ENCODE measurements around the gene PLXNA4. TPM values are rescaled to one million over a fixed set of nuclear protein-coding genes. Genes with fewer than 3 reads are reported as not detected.
"Not testable (repeated sequence)": the region's sequence is repeated elsewhere in the genome, so short reads cannot be mapped to it uniquely, and the experiment has no call there.

Gene PLXNA4
- total and polyA plus RNA-seq, 8 donors = 1.9 to 6.6 (median 3.4) TPM

DNA sequence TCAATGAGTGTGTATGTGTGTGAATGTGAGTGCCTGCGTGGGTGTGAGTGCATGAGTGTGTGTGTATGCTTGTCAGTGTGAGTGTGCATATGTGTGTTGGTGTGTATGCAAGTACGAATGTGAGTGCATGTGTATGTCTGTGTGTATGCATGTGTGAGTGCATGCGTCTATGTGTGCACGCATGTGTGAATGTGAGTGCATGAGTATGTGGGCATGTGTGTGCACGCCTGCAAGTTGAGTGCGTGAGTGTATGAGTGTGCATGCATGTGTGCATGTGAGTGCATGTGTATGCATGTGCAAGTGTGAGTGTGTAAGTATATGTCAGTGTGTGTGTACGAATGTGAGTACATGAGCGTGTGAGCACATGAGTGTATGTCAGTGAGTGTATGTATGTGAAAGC is 399.6 kb downstream of the PLXNA4 start:
- no peak overlapping the region for H3K27ac ChIP-seq
- DNase-seq (no peak), ATAC-seq (no peak)
- no peak overlapping the region for H3K4me3 ChIP-seq
- H3K36me3 ChIP-seq = no peaks in the 10 kb centered on the region
- intact Hi-C loops (cut with DNase I) = no loop called here
- H3K27me3 ChIP-seq = no peaks in the 10 kb centered on the region
- no peaks in the 10 kb centered on the region for H3K4me1 ChIP-seq
- no peaks in the 10 kb centered on the region for H3K9me3 ChIP-seq
- TF ChIP-seq, protein P1, sequence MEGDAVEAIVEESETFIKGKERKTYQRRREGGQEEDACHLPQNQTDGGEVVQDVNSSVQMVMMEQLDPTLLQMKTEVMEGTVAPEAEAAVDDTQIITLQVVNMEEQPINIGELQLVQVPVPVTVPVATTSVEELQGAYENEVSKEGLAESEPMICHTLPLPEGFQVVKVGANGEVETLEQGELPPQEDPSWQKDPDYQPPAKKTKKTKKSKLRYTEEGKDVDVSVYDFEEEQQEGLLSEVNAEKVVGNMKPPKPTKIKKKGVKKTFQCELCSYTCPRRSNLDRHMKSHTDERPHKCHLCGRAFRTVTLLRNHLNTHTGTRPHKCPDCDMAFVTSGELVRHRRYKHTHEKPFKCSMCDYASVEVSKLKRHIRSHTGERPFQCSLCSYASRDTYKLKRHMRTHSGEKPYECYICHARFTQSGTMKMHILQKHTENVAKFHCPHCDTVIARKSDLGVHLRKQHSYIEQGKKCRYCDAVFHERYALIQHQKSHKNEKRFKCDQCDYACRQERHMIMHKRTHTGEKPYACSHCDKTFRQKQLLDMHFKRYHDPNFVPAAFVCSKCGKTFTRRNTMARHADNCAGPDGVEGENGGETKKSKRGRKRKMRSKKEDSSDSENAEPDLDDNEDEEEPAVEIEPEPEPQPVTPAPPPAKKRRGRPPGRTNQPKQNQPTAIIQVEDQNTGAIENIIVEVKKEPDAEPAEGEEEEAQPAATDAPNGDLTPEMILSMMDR (IDR thresholded peaks at IDR 0.05) = no peak

DNA sequence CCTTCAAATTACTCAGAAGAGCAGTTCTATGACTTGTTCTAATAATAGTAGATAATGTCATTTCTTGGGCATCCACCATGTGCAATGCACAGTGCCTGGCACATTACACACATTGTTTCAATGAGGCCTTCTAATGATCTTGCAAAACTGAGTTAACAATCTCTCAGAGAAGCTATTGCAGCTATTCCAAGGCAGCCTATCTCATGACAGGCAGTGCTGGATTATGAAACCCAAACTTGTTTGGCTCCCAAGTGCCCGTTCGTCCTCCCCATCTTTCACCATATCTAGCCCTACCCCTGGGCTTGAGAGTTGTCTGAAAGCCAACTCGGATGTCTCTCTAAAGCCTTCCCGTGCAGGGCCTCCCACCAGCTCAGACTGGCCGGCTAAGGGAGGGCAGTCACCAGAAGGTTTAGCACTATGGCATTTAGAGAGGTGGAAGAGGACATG is 405.1 kb downstream of the PLXNA4 start:
- no peak for DNase-seq
- Histone ChIP-seq H3K27me3 (no peaks in the 10 kb centered on the region), H3K4me3 (no peak overlapping the region), H3K9me3 (no peaks in the 10 kb centered on the region), H3K4me1 (no peaks in the 10 kb centered on the region), H3K36me3 (no peaks in the 10 kb centered on the region), H3K27ac (no peak overlapping the region)
- ATAC-seq = no peak
- TF ChIP-seq, protein P1 (IDR thresholded peaks at IDR 0.05) = no peak
- intact Hi-C loops (cut with DNase I) = no loop called here

GRCh38 chr7:132169730-132170129 is 406.5 kb downstream of the PLXNA4 start:
- Histone ChIP-seq H3K4me3 (no peak overlapping the region), H3K4me1 (no peaks in the 10 kb centered on the region), H3K27me3 (no peaks in the 10 kb centered on the region), H3K36me3 (no peaks in the 10 kb centered on the region), H3K27ac (no peak overlapping the region), H3K9me3 (no peaks in the 10 kb centered on the region)
- TF ChIP-seq, protein P1 (IDR thresholded peaks at IDR 0.05) = no peak
- intact Hi-C loops (cut with DNase I) = no loop called here
- DNase-seq = no peak
- peak; percentile 75 for ATAC-seq

DNA sequence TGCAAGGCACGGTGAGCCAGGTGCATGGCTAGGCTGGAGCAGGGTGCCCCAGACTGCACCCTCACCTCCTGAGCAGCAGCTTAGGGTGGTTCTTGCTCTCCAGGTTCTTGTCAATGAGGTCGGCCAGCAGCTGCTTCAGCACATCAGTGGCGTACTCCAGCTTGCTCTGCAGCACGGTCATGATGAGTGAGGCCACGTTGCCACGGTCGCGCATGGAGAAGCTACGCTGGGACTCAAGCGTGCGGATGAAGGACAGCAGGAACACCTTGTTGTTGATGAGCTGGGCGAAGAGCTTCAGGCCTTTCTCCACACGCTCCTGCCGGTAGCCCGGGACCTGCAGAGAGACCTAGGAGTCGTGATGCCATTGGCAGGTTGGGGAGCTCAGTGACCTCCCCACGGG is 408.0 kb downstream of the PLXNA4 start:
- intact Hi-C loops (cut with DNase I) = no loop called here
- Histone ChIP-seq H3K27ac (no peak overlapping the region), H3K9me3 (no peaks in the 10 kb centered on the region), H3K27me3 (no peaks in the 10 kb centered on the region), H3K4me3 (no peak overlapping the region), H3K36me3 (no peaks in the 10 kb centered on the region), H3K4me1 (no peaks in the 10 kb centered on the region)
- ATAC-seq = no peak
- DNase-seq = no peak
- TF ChIP-seq, protein P1 (IDR thresholded peaks at IDR 0.05) = no peak

GRCh38 chr7:132165695-132166094 is 410.6 kb downstream of the PLXNA4 start:
- H3K9me3 ChIP-seq; H3K4me1 ChIP-seq; H3K4me3 ChIP-seq; intact Hi-C loops (cut with DNase I); H3K27ac ChIP-seq; ATAC-seq; H3K27me3 ChIP-seq; DNase-seq; H3K36me3 ChIP-seq: not testable (repeated sequence)

GRCh38 chr7:132164558-132165125 is 411.6 kb downstream of the PLXNA4 start:
- H3K4me1 ChIP-seq = no peaks in the 10 kb centered on the region
- ATAC-seq = no peak
- TF ChIP-seq, protein P1 (IDR thresholded peaks at IDR 0.05) = no peak

More at GRCh38 chr7:132164558-132165125, 411.6 kb downstream of the PLXNA4 start:
- no peak overlapping the region for H3K27ac ChIP-seq
- intact Hi-C loops (cut with DNase I) = no loop called here
- DNase-seq = no peak
- H3K27me3 ChIP-seq = no peaks in the 10 kb centered on the region
- H3K9me3 ChIP-seq = no peaks in the 10 kb centered on the region
- no peak overlapping the region for H3K4me3 ChIP-seq
- H3K36me3 ChIP-seq = no peaks in the 10 kb centered on the region
